Chondrocyte (in vitro differentiated cells): ENCODE measurements around the gene NIPAL4. TPM values are rescaled to one million over a fixed set of nuclear protein-coding genes. Genes with fewer than 3 reads are reported as not detected.

Experiments used
- DNase-seq: peaks from one replicate; pipeline ENCODE4 v3.0.0; 2021; ENCODE audit warnings: mixed read lengths, low spot score
- H3K27ac Mint-ChIP-seq: one replicate; pipeline ENCODE4 v1.8.0; 2021; ENCODE audit warnings: mild to moderate bottlenecking, moderate library complexity, mixed read lengths; ENCODE audit not compliant: unreplicated experiment
- H3K27me3 Mint-ChIP-seq: 2 replicates; pipeline ENCODE4 v1.8.0; 2021; ENCODE audit warnings: low read depth, mixed read lengths
- H3K36me3 Mint-ChIP-seq: 2 replicates; pipeline ENCODE4 v1.8.0; 2021; ENCODE audit warnings: low read depth, mixed read lengths
- H3K4me1 Mint-ChIP-seq: 2 replicates; pipeline ENCODE4 v1.8.0; 2021; ENCODE audit warnings: low read depth, mild to moderate bottlenecking, mixed read lengths
- H3K4me3 Mint-ChIP-seq: one replicate; pipeline ENCODE4 v1.8.0; 2021; ENCODE audit warnings: mild to moderate bottlenecking, moderate library complexity, mixed read lengths; ENCODE audit not compliant: unreplicated experiment
- H3K9me3 Mint-ChIP-seq: 2 replicates; pipeline ENCODE4 v1.8.0; 2021; ENCODE audit warnings: low read depth, mixed read lengths
- CTCF ChIP-seq: fragments of 200-600 bp; sonication (generic); IDR thresholded peaks from 2 replicates; pipeline ENCODE4 v1.5.0; 2021; ENCODE audit warnings: antibody characterized with exemption, mild to moderate bottlenecking, moderate library complexity
- total RNA-seq: library from RNA; stranded (reverse); gene quantifications from 3 replicates; pipeline ENCODE4 v1.2.1, GENCODE V29; 2021

The NIPAL4 gene
- total RNA-seq, 1 donor from 2014 or later = 0.60 TPM

- H3K4me1 Mint-ChIP-seq = peaks cover 68% of the 10 kb centered on the region
- peak overlapping the region; percentile 50 for H3K4me3 Mint-ChIP-seq
- peak overlapping the region; percentile 99 for H3K27ac Mint-ChIP-seq
- peaks cover 21% of the 10 kb centered on the region for H3K36me3 Mint-ChIP-seq
- no peaks in the 10 kb centered on the region for H3K9me3 Mint-ChIP-seq
- no peak for TF ChIP-seq CTCF
- DNase-seq = peak; percentile 96
- no peaks in the 10 kb centered on the region for H3K27me3 Mint-ChIP-seq
These were observed 51.9 kb downstream of the NIPAL4 start for GRCh38 chr5:157511651-157512644.

GRCh38 chr5:157513182-157513581 lies 53.2 kb downstream of the NIPAL4 start:
- Mint-ChIP-seq H3K9me3 (no peaks in the 10 kb centered on the region), H3K27me3 (no peaks in the 10 kb centered on the region), H3K27ac (peak overlapping the region; percentile 99), H3K4me3 (no peak overlapping the region), H3K36me3 (peaks cover 18% of the 10 kb centered on the region), H3K4me1 (peaks cover 64% of the 10 kb centered on the region)
- no peak for TF ChIP-seq CTCF
- no peak for DNase-seq

- Mint-ChIP-seq H3K36me3 (peaks cover 11% of the 10 kb centered on the region), H3K4me3 (no peak overlapping the region), H3K27ac (peak overlapping the region; percentile 29), H3K4me1 (peaks cover 64% of the 10 kb centered on the region), H3K9me3 (no peaks in the 10 kb centered on the region), H3K27me3 (no peaks in the 10 kb centered on the region)
- no peak for DNase-seq
- TF ChIP-seq CTCF = no peak
These were observed 55.0 kb downstream of the NIPAL4 start for GRCh38 chr5:157514974-157515373.

GRCh38 chr5:157516006-157516405 lies 56.0 kb downstream of the NIPAL4 start:
- Mint-ChIP-seq H3K36me3 (peaks cover 11% of the 10 kb centered on the region), H3K4me3 (no peak overlapping the region), H3K27ac (peak overlapping the region; percentile 96), H3K27me3 (no peaks in the 10 kb centered on the region), H3K4me1 (peaks cover 60% of the 10 kb centered on the region), H3K9me3 (no peaks in the 10 kb centered on the region)
- TF ChIP-seq CTCF = no peak
- DNase-seq = no peak

- H3K27ac Mint-ChIP-seq = peak overlapping the region; percentile 96
- no peak overlapping the region for H3K4me3 Mint-ChIP-seq
- H3K9me3 Mint-ChIP-seq = no peaks in the 10 kb centered on the region
- H3K4me1 Mint-ChIP-seq = peaks cover 52% of the 10 kb centered on the region
- TF ChIP-seq CTCF = no peak
- H3K36me3 Mint-ChIP-seq = peaks cover 11% of the 10 kb centered on the region
- H3K27me3 Mint-ChIP-seq = no peaks in the 10 kb centered on the region
- DNase-seq = no peak
These were observed 56.8 kb downstream of the NIPAL4 start for GRCh38 chr5:157516626-157517325.
